HCT116 (cell line): ENCODE measurements around the gene IMPDH1. TPM values are rescaled to one million over a fixed set of nuclear protein-coding genes. Genes with fewer than 3 reads are reported as not detected.

Experiments
- ATAC-seq: fragments of 200-7000 bp; cut with Tn5 transposase; 2 replicates; pipeline ENCODE4 v1.9.1; 2020; ENCODE audit warnings: mild to moderate bottlenecking, moderate library complexity
- BruUV-seq: library from RNA; stranded (reverse); fragments of 400-500 nt; replicated peaks from 2 replicates; lab custom pipeline; 2021; lab: Mats Ljungman, UMichigan
- CTCF ChIA-PET: fragments of 300-600 bp; sonication (Branson Sonifier 250); formaldehyde crosslinking; loops from one replicate; lab custom pipeline; 2021; ENCODE audit warnings: antibody characterized with exemption; lab: Charles Lee
- POLR2A ChIA-PET: fragments of 300-600, 350-600 bp; sonication (Branson Sonifier 250); formaldehyde crosslinking; loops from one replicate; lab custom pipeline; 2021; ENCODE audit warnings: antibody characterized with exemption; lab: Charles Lee
- RAD21 ChIA-PET, 2 experiments: fragments of 300-600 bp; sonication (Branson Sonifier 250); formaldehyde crosslinking; loops; one replicate each; lab custom pipeline; 2023; ENCODE audit warnings: low total read pairs in 2 of 2; ENCODE audit not compliant: uncharacterized antibody in 2 of 2, unreplicated experiment in 2 of 2, low non-redundant PET in 1 of 2; lab: Charles Lee
- DNase-seq: peaks from one replicate; pipeline ENCODE4 v3.0.0-alpha.2; 2010; ENCODE audit warnings: low read depth, low spot score
- H2AFZ ChIP-seq: fragments of 200-600 bp; shearing (Covaris generic), sonication (generic); 2 replicates; pipeline ENCODE4 v1.6.1; 2017; ENCODE audit warnings: low read depth, mixed run types, mixed read lengths, antibody characterized with exemption, low read length; ENCODE audit not compliant: poor library complexity, severe bottlenecking
- H3K27ac ChIP-seq: 2 replicates; pipeline ENCODE4 v1.5.1; 2012; ENCODE audit warnings: low read depth, low read length
- H3K27me3 ChIP-seq: fragments of 200-600 bp; sonication (generic); 2 replicates; pipeline ENCODE4 v1.6.1; 2016; ENCODE audit warnings: mixed run types, low read length, mixed read lengths; ENCODE audit not compliant: insufficient read depth
- H3K36me3 ChIP-seq, 2 experiments: fragments of 200-500 bp in 1 of 2; fragments of 200-600 bp in 1 of 2; sonication (Bioruptor generic) in 1 of 2; sonication (generic) in 1 of 2; 2 replicates each; pipeline versions ENCODE4 v1.5.1 to v1.6.1; 2014 to 2016; ENCODE audit warnings: low read length in 2 of 2, inconsistent platforms in 1 of 2, mixed read lengths in 1 of 2, mixed run types in 1 of 2; ENCODE audit not compliant: insufficient read depth in 2 of 2, control insufficient read depth in 1 of 2
- H3K4me1 ChIP-seq, 2 experiments: fragments of 200-600 bp in 1 of 2; sonication (generic) in 1 of 2; 2 replicates each; pipeline versions ENCODE4 v1.5.1 to v1.6.1; 2012 to 2017; ENCODE audit warnings: low read length in 2 of 2, inconsistent platforms in 1 of 2, mild to moderate bottlenecking in 1 of 2, mixed read lengths in 1 of 2, mixed run types in 1 of 2, moderate library complexity in 1 of 2; ENCODE audit not compliant: insufficient read depth in 2 of 2, control insufficient read depth in 1 of 2
- H3K4me2 ChIP-seq: fragments of 200-600 bp; sonication (generic); 2 replicates; pipeline ENCODE4 v1.6.1; 2017; ENCODE audit warnings: mixed run types, low read length, mixed read lengths
- H3K4me3 ChIP-seq, 2 experiments: fragments of 200-600 bp in 1 of 2; sonication (generic) in 1 of 2; replicated peaks in 1 of 2; 2 replicates each; pipeline ENCODE4 v1.5.1; 2011 to 2016; ENCODE audit warnings: low read length in 2 of 2, control low read depth in 1 of 2, low read depth in 1 of 2, mild to moderate bottlenecking in 1 of 2, mixed read lengths in 1 of 2, mixed run types in 1 of 2
- H3K79me2 ChIP-seq: fragments of 200-600 bp; sonication (generic); 2 replicates; pipeline ENCODE4 v1.6.1; 2017; ENCODE audit warnings: mild to moderate bottlenecking, mixed run types, low read length, moderate library complexity, mixed read lengths; ENCODE audit not compliant: insufficient read depth
- H3K9ac ChIP-seq: fragments of 200-600 bp; sonication (generic); 2 replicates; pipeline ENCODE4 v1.6.1; 2016; ENCODE audit warnings: low read length, mixed read lengths
- H3K9me2 ChIP-seq: fragments of 200-600 bp; sonication (generic), shearing (Covaris generic); 2 replicates; pipeline ENCODE4 v1.6.1; 2017; ENCODE audit warnings: mixed run types, mild to moderate bottlenecking, moderate library complexity; ENCODE audit not compliant: insufficient read depth
- H3K9me3 ChIP-seq, 2 experiments: fragments of 200-500 bp in 1 of 2; fragments of 200-600 bp in 1 of 2; sonication (Bioruptor generic) in 1 of 2; sonication (generic) in 1 of 2; 2 replicates each; pipeline ENCODE4 v1.6.1; 2014 to 2017; ENCODE audit warnings: low read length in 2 of 2, mixed read lengths in 2 of 2, inconsistent platforms in 1 of 2, low read depth in 1 of 2, mild to moderate bottlenecking in 1 of 2, mixed run types in 1 of 2, moderate library complexity in 1 of 2; ENCODE audit not compliant: control insufficient read depth in 1 of 2, insufficient read depth in 1 of 2
- H4K20me1 ChIP-seq: fragments of 200-600 bp; sonication (generic), shearing (Covaris generic); 2 replicates; pipeline ENCODE4 v1.6.1; 2017; ENCODE audit warnings: mixed run types, mild to moderate bottlenecking, moderate library complexity; ENCODE audit not compliant: insufficient read depth
- EGR1 ChIP-seq: IDR thresholded peaks from 2 replicates; pipeline ENCODE4 v1.6.1; 2012; ENCODE audit warnings: low read depth
- RAD21 ChIP-seq: IDR thresholded peaks from 2 replicates; pipeline ENCODE4 v1.6.1; 2012; ENCODE audit warnings: low read depth, mild to moderate bottlenecking
- SIN3A ChIP-seq: IDR thresholded peaks from 2 replicates; pipeline ENCODE4 v1.6.1; 2012; ENCODE audit warnings: low read depth
- intact Hi-C: fragments of 100-400 bp; cut with micrococcal nuclease; formaldehyde crosslinking; loops from 2 replicates; pipeline ENCODE4 v1.10.0; 2022
- total RNA-seq: library from RNA; stranded (reverse); gene quantifications from one replicate; pipeline ENCODE4 v1.2.1, GENCODE V29; 2021; ENCODE audit not compliant: unreplicated experiment
- TF ChIP-seq, protein P1 (sequence below), 3 experiments: fragments of 200-600 bp in 1 of 3; sonication (generic) in 1 of 3; IDR thresholded peaks in 2 of 3; conservative IDR thresholded peaks in 1 of 3; 2 replicates each; pipeline ENCODE4 v1.5.1; 2012 to 2017; ENCODE audit warnings: low read depth in 2 of 3, low read length in 2 of 3, antibody characterized with exemption in 1 of 3, borderline replicate concordance in 1 of 3, control low read depth in 1 of 3, mild to moderate bottlenecking in 1 of 3, mixed read lengths in 1 of 3, mixed run types in 1 of 3, moderate library complexity in 1 of 3; ENCODE audit not compliant: insufficient read depth in 1 of 3
- TF ChIP-seq, protein P2 (sequence below): IDR thresholded peaks from 2 replicates; pipeline ENCODE4 v1.6.1; 2011; ENCODE audit warnings: mild to moderate bottlenecking, low read length, moderate library complexity; ENCODE audit not compliant: insufficient replicate concordance; ENCODE audit errors: extremely low read depth

The IMPDH1 gene
- total RNA-seq, 1 experiment from 2014 or later: 98.2 TPM

DNA sequence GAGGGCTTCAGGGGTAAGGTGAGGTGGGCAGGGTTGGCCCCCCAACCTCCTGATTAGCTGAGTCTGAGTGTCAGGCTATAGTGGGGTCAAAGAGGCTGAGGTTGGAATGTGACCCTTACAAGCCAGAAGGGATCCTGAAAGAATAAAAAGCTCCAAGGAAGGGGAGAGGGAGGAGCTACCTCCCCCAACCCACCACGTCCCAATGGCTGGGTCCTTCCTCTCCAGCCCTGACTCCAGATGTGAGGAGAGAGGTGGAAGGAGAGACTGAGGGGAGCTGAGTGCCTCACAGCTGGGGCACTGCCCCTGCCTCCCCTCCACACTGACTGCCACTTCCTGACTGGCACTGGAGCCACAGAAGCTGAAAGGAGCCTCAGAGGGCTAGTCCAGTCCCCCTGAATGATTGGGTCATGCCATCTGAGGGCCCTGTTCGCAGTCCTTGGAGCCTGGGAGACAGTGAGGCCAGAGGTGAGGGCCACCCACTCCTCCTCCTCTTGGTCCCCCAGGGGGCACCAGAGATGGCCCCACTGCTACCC is 20.6 kb downstream of the IMPDH1 start:
- no peak overlapping the region for H3K9ac ChIP-seq
- H3K9me3 ChIP-seq: no peaks in the 10 kb centered on the region
- intact Hi-C loops: no loop called here
- no peak overlapping the region for H3K4me3 ChIP-seq
- no peak for TF ChIP-seq EGR1
- TF ChIP-seq, protein P1, sequence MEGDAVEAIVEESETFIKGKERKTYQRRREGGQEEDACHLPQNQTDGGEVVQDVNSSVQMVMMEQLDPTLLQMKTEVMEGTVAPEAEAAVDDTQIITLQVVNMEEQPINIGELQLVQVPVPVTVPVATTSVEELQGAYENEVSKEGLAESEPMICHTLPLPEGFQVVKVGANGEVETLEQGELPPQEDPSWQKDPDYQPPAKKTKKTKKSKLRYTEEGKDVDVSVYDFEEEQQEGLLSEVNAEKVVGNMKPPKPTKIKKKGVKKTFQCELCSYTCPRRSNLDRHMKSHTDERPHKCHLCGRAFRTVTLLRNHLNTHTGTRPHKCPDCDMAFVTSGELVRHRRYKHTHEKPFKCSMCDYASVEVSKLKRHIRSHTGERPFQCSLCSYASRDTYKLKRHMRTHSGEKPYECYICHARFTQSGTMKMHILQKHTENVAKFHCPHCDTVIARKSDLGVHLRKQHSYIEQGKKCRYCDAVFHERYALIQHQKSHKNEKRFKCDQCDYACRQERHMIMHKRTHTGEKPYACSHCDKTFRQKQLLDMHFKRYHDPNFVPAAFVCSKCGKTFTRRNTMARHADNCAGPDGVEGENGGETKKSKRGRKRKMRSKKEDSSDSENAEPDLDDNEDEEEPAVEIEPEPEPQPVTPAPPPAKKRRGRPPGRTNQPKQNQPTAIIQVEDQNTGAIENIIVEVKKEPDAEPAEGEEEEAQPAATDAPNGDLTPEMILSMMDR (IDR thresholded peaks at IDR 0.05 in 2 of 3, conservative IDR thresholded peaks at IDR 0.05 in 1 of 3; ENCODE audit: borderline replicate concordance in 1 of 3, insufficient read depth in 1 of 3, low read depth in 2 of 3, low read length in 2 of 3): no peak
- TF ChIP-seq RAD21: no peak
- TF ChIP-seq SIN3A: no peak
- TF ChIP-seq, protein P2, sequence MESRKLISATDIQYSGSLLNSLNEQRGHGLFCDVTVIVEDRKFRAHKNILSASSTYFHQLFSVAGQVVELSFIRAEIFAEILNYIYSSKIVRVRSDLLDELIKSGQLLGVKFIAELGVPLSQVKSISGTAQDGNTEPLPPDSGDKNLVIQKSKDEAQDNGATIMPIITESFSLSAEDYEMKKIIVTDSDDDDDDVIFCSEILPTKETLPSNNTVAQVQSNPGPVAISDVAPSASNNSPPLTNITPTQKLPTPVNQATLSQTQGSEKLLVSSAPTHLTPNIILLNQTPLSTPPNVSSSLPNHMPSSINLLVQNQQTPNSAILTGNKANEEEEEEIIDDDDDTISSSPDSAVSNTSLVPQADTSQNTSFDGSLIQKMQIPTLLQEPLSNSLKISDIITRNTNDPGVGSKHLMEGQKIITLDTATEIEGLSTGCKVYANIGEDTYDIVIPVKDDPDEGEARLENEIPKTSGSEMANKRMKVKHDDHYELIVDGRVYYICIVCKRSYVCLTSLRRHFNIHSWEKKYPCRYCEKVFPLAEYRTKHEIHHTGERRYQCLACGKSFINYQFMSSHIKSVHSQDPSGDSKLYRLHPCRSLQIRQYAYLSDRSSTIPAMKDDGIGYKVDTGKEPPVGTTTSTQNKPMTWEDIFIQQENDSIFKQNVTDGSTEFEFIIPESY: no peak
- TF ChIP-seq, all 23 proteins: peak for 0
- ChIA-PET POLR2A (interaction anchor here (0.6 kb wide), 1 partner anchor 47 kb away, joined by 3 read pairs; no protein-coding TSS in a partner anchor), RAD21 (no interaction called here), CTCF (interaction anchor here (0.9 to 5.9 kb wide), 2 partner anchors 9 to 41 kb away, joined by 5 to 134 read pairs; no protein-coding TSS in a partner anchor)
- peaks cover 3 to 18% of the 10 kb centered on the region in 2 experiments; a peak in 3 of 4 replicates for H3K36me3 ChIP-seq
- no peaks in the 10 kb centered on the region for H4K20me1 ChIP-seq
- no peaks in the 10 kb centered on the region for H3K9me2 ChIP-seq
- no peak overlapping the region for H2AFZ ChIP-seq
- DNase-seq (no peak), ATAC-seq (no peak)
- H3K79me2 ChIP-seq: no peaks in the 10 kb centered on the region
- H3K4me2 ChIP-seq: no peak overlapping the region
- no TSS peak for BruUV-seq
- no peaks in the 10 kb centered on the region for H3K27me3 ChIP-seq
- H3K4me1 ChIP-seq: no peaks in the 10 kb centered on the region
- H3K27ac ChIP-seq: no peak overlapping the region
